ENCODE results near the gene NASP. TPM values are rescaled to one million over a fixed set of nuclear protein-coding genes. Genes with fewer than 3 reads are reported as not detected.
A peak's percentile ranks its signal among the peaks of the same experiment; 100 is the strongest.

NASP gene
- total RNA-seq, 2 experiments from 2014 or later, result 227 to 246 TPM

GRCh38 chr1:45623972-45624371, 40.1 kb downstream of the NASP start, which contains the start of gene CCDC17:
CCDC17 (minus strand) TSS chr1:45624054; CDS start chr1:45623909, 145 bp downstream.
- TF ChIP-seq CTCF (IDR thresholded peaks at IDR 0.05), result no peak
- ATAC-seq, result no peak

GRCh38 chr1:45629035-45629434, 45.2 kb downstream of the NASP start:
- no peak overlapping the region for H3K4me3 Mint-ChIP-seq
- H3K9me3 Mint-ChIP-seq, result no peaks in the 10 kb centered on the region
- H3K36me3 Mint-ChIP-seq (ENCODE audit: low read depth), result peaks cover 46% of the 10 kb centered on the region
- ATAC-seq (no peak), DNase-seq (no peak)
- POLR2A ChIA-PET, result no interaction called here
- H3K27ac Mint-ChIP-seq, result no peak overlapping the region
- no peaks in the 10 kb centered on the region for H3K4me1 Mint-ChIP-seq (ENCODE audit: low read depth)
- no peaks in the 10 kb centered on the region for H3K27me3 Mint-ChIP-seq
- CTCF ChIA-PET, result interaction anchor here (1.2 to 1.4 kb wide), 2 partner anchors 18 to 269 kb away, joined by 3 read pairs; no protein-coding TSS in a partner anchor
- intact Hi-C loops (cut with micrococcal nuclease), result no loop called here
- no peak for TF ChIP-seq CTCF (IDR thresholded peaks at IDR 0.05)

More at GRCh38 chr1:45623972-45624371, 40.1 kb downstream of the NASP start, which contains the start of gene CCDC17:
- no peaks in the 10 kb centered on the region for H3K4me1 Mint-ChIP-seq (ENCODE audit: low read depth)
- H3K27me3 Mint-ChIP-seq, result no peaks in the 10 kb centered on the region
- intact Hi-C loops (cut with micrococcal nuclease), result no loop called here
- H3K4me3 Mint-ChIP-seq, result no peak within 1 kb of the TSS
- ChIA-PET CTCF (no interaction called here), POLR2A (interaction anchor here (1.2 to 3.2 kb wide), 3 partner anchors 11 to 102 kb away, joined by 3 to 19 read pairs (median 4); partner anchors contain the start of gene PRDX1)
- no peak for DNase-seq
- peaks cover 25% of the 10 kb centered on the region for H3K36me3 Mint-ChIP-seq (ENCODE audit: low read depth)
- no peaks in the 10 kb centered on the region for H3K9me3 Mint-ChIP-seq
- no peak within 1 kb of the TSS for H3K27ac Mint-ChIP-seq

GRCh38 chr1:45630429-45630828, 46.6 kb downstream of the NASP start:
- POLR2A ChIA-PET, result no interaction called here
- Mint-ChIP-seq H3K27ac (peak overlapping the region; percentile 2), H3K9me3 (no peaks in the 10 kb centered on the region), H3K27me3 (no peaks in the 10 kb centered on the region), H3K36me3 (ENCODE audit: low read depth) (peaks cover 40% of the 10 kb centered on the region), H3K4me3 (no peak overlapping the region), H3K4me1 (ENCODE audit: low read depth) (no peaks in the 10 kb centered on the region)
- CTCF ChIA-PET, result no interaction called here
- intact Hi-C loops (cut with micrococcal nuclease), result no loop called here
- TF ChIP-seq CTCF (IDR thresholded peaks at IDR 0.05), result no peak
- ATAC-seq (no peak), DNase-seq (no peak)

- no peak for TF ChIP-seq CTCF (IDR thresholded peaks at IDR 0.05)
- DNase-seq (no peak), ATAC-seq (no peak)
- no peaks in the 10 kb centered on the region for H3K4me1 Mint-ChIP-seq (ENCODE audit: low read depth)
- ChIA-PET CTCF (interaction anchor here (1.2 kb wide), 2 partner anchors 11 to 21 kb away, joined by 3 read pairs; no protein-coding TSS in a partner anchor), POLR2A (no interaction called here)
- no peak overlapping the region for H3K4me3 Mint-ChIP-seq
- peaks cover 24% of the 10 kb centered on the region for H3K36me3 Mint-ChIP-seq (ENCODE audit: low read depth)
- no peaks in the 10 kb centered on the region for H3K27me3 Mint-ChIP-seq
- H3K27ac Mint-ChIP-seq, result no peak overlapping the region
- no peaks in the 10 kb centered on the region for H3K9me3 Mint-ChIP-seq
- intact Hi-C loops (cut with micrococcal nuclease), result no loop called here
Observed at GRCh38 chr1:45635211-45635610, 51.4 kb downstream of the NASP start.

GRCh38 chr1:45640293-45640692, 56.5 kb downstream of the NASP start:
- CTCF ChIA-PET, result no interaction called here

More at GRCh38 chr1:45640293-45640692, 56.5 kb downstream of the NASP start:
- Mint-ChIP-seq H3K36me3 (ENCODE audit: low read depth) (peaks cover 13% of the 10 kb centered on the region), H3K4me3 (no peak overlapping the region), H3K4me1 (ENCODE audit: low read depth) (no peaks in the 10 kb centered on the region), H3K27ac (peak overlapping the region; percentile 7), H3K27me3 (no peaks in the 10 kb centered on the region), H3K9me3 (no peaks in the 10 kb centered on the region)
- DNase-seq (no peak), ATAC-seq (no peak)
- intact Hi-C loops (cut with micrococcal nuclease), result no loop called here
- no peak for TF ChIP-seq CTCF (IDR thresholded peaks at IDR 0.05)
- POLR2A ChIA-PET, result interaction anchor here (0.6 to 1.0 kb wide), 2 partner anchors 28 to 565 kb away, joined by 3 read pairs; no protein-coding TSS in a partner anchor

Measured in activated CD8-positive, alpha-beta T cell treated with anti-CD3 and anti-CD28 coated beads for 36 hours (primary cell).